GM12878 (cell line): ENCODE results near the gene SKIDA1. TPM values are rescaled to one million over a fixed set of nuclear protein-coding genes. Genes with fewer than 3 reads are reported as not detected.

ENCODE experiments used
- ATAC-seq: fragments of 200-7000 bp; cut with Tn5 transposase; 3 replicates; pipeline ENCODE4 v1.9.1; 2020; ENCODE audit warnings: mild to moderate bottlenecking, moderate library complexity
- BruUV-seq: library from RNA; stranded (reverse); fragments of 400-500 nt; replicated peaks from 2 replicates; lab custom pipeline; 2021; lab: Mats Ljungman, UMichigan
- CTCF ChIA-PET: fragments of 300-600 bp; sonication (Branson Sonifier 250); formaldehyde crosslinking; extraction: SDS; loops from one replicate; lab custom pipeline; 2021; ENCODE audit warnings: inconsistent platforms; lab: Yijun Ruan, JAX
- POLR2A ChIA-PET: fragments of 350-600 bp; formaldehyde crosslinking; extraction: SDS; loops from one replicate; lab custom pipeline; 2021; ENCODE audit warnings: inconsistent platforms; lab: Charles Lee
- RAD21 ChIA-PET: fragments of 300-600 bp; sonication (Branson Sonifier 250); formaldehyde crosslinking; loops from one replicate; lab custom pipeline; 2023; ENCODE audit warnings: antibody characterized with exemption; ENCODE audit not compliant: unreplicated experiment; lab: Charles Lee
- SMC1A ChIA-PET: fragments of 300-600 bp; sonication (Branson Sonifier 250); formaldehyde crosslinking; loops from one replicate; lab custom pipeline; 2023; ENCODE audit not compliant: unreplicated experiment, uncharacterized antibody; lab: Charles Lee
- DNase-seq: peaks from one replicate; pipeline ENCODE4 v3.0.0-alpha.2; 2011; ENCODE audit warnings: low read depth, low spot score
- FAIRE-seq: peaks from 3 replicates; lab custom pipeline; 2011; peaks lifted over from hg19 to GRCh38; lab: Jason Lieb, UNC
- H2AFZ ChIP-seq: 2 replicates; pipeline ENCODE4 v1.6.0; 2011; ENCODE audit warnings: low read depth, low read length, control low read depth; ENCODE audit not compliant: control insufficient read depth
- H3K27ac ChIP-seq: 2 replicates; pipeline ENCODE4 v1.5.1; 2011; ENCODE audit warnings: control low read depth; ENCODE audit not compliant: control insufficient read depth, insufficient read depth
- H3K27me3 ChIP-seq, 2 experiments: replicated peaks in 1 of 2; 2 replicates each; pipeline versions ENCODE4 v1.6.0 to v1.6.1; 2011; ENCODE audit warnings: low read length in 1 of 2; ENCODE audit not compliant: control insufficient read depth in 2 of 2, insufficient read depth in 2 of 2
- H3K36me3 ChIP-seq, 2 experiments: 2 replicates each; pipeline ENCODE4 v1.5.1; 2011; ENCODE audit warnings: low read length in 1 of 2; ENCODE audit not compliant: control insufficient read depth in 2 of 2, insufficient read depth in 2 of 2
- H3K4me1 ChIP-seq: 2 replicates; pipeline ENCODE4 v1.6.1; 2011; ENCODE audit warnings: mild to moderate bottlenecking, low read length, moderate library complexity, mixed read lengths; ENCODE audit not compliant: control insufficient read depth, insufficient read depth
- H3K4me2 ChIP-seq: 2 replicates; pipeline ENCODE4 v1.6.0; 2011; ENCODE audit warnings: control low read depth; ENCODE audit not compliant: control insufficient read depth, insufficient read depth
- H3K4me3 ChIP-seq: fragments of 200-600 bp; sonication (generic); 2 replicates; pipeline ENCODE4 v1.5.1; 2016
- H3K79me2 ChIP-seq: 2 replicates; pipeline ENCODE4 v1.6.0; 2011; ENCODE audit warnings: low read length; ENCODE audit not compliant: control insufficient read depth, insufficient read depth
- H3K9ac ChIP-seq: 2 replicates; pipeline ENCODE4 v1.8.0; 2011; ENCODE audit warnings: low read length, control low read depth, mixed read lengths; ENCODE audit not compliant: control insufficient read depth, insufficient read depth
- H3K9me3 ChIP-seq: replicated peaks from 3 replicates; pipeline ENCODE4 v1.5.1; 2011; ENCODE audit warnings: mild to moderate bottlenecking, low read length; ENCODE audit not compliant: control insufficient read depth, insufficient read depth
- H4K20me1 ChIP-seq: 2 replicates; pipeline ENCODE4 v1.6.0; 2011; ENCODE audit not compliant: control insufficient read depth, insufficient read depth
- CREB1 ChIP-seq: IDR thresholded peaks from 2 replicates; pipeline ENCODE4 v1.6.1; 2012; ENCODE audit warnings: low read depth, mild to moderate bottlenecking, inconsistent platforms
- EP300 ChIP-seq, 2 experiments: fragments of 150-350 bp in 1 of 2; IDR thresholded peaks; 2 replicates each; pipeline ENCODE4 v1.6.1; 2011 to 2012; ENCODE audit warnings: low read depth in 2 of 2, low read length in 2 of 2, borderline replicate concordance in 1 of 2, improper control_type of control experiment in 1 of 2, inconsistent platforms in 1 of 2; ENCODE audit not compliant: control insufficient read depth in 1 of 2
- FOXK2 ChIP-seq: fragments of 450-650 bp; IDR thresholded peaks from 2 replicates; pipeline ENCODE4 v1.6.1; 2017; ENCODE audit warnings: mild to moderate bottlenecking, moderate library complexity
- JUND ChIP-seq: IDR thresholded peaks from 2 replicates; pipeline ENCODE4 v1.6.1; 2012; ENCODE audit warnings: low read depth, mild to moderate bottlenecking, low read length, improper control_type of control experiment, moderate library complexity
- KDM1A ChIP-seq: fragments of 200-600 bp; sonication (generic); IDR thresholded peaks from 2 replicates; pipeline ENCODE4 v1.6.1; 2016; ENCODE audit warnings: borderline replicate concordance
- MEF2B ChIP-seq: fragments of 450-650 bp; IDR thresholded peaks from 2 replicates; pipeline ENCODE4 v1.6.1; 2018; ENCODE audit warnings: mild to moderate bottlenecking, moderate library complexity; ENCODE audit not compliant: partially characterized antibody, poor library complexity, severe bottlenecking
- MYC ChIP-seq: IDR thresholded peaks from 2 replicates; pipeline ENCODE4 v1.6.1; 2011; ENCODE audit warnings: mild to moderate bottlenecking, low read length, moderate library complexity, inconsistent platforms; ENCODE audit not compliant: insufficient read depth, insufficient replicate concordance, insufficient read length, severe bottlenecking
- NR2F1 ChIP-seq: fragments of 450-650 bp; conservative IDR thresholded peaks from 2 replicates; pipeline ENCODE4 v1.6.1; 2017; ENCODE audit warnings: mild to moderate bottlenecking
- RCOR1 ChIP-seq: conservative IDR thresholded peaks from 2 replicates; pipeline ENCODE4 v1.6.1; 2012; ENCODE audit warnings: low read depth, low read length, improper control_type of control experiment
- SMC3 ChIP-seq: IDR thresholded peaks from 2 replicates; pipeline ENCODE4 v1.6.1; 2011; ENCODE audit warnings: low read length, improper control_type of control experiment, borderline replicate concordance
- WRNIP1 ChIP-seq: IDR thresholded peaks from 2 replicates; pipeline ENCODE4 v1.6.1; 2011; ENCODE audit warnings: low read depth, low read length, improper control_type of control experiment, borderline replicate concordance
- YY1 ChIP-seq: IDR thresholded peaks from 2 replicates; pipeline ENCODE4 v1.6.1; 2011; ENCODE audit warnings: low read depth, mild to moderate bottlenecking, low read length
- ZNF622 ChIP-seq: fragments of 450-650 bp; IDR thresholded peaks from 2 replicates; pipeline ENCODE4 v1.6.1; 2017; ENCODE audit warnings: mild to moderate bottlenecking, inconsistent platforms
- WGBS: methylation state at CpG from one replicate; pipeline ENCODE4 v1.1.6; 2016; ENCODE audit warnings: low lambda C conversion rate; ENCODE audit not compliant: insufficient replicate concordance, insufficient coverage; ENCODE audit errors: missing lambda C conversion rate; 5-methylcytosine and 5-hydroxymethylcytosine counted together
- in situ Hi-C: fragments of 300-500 bp; cut with MboI; formaldehyde crosslinking; loops from 9 replicates; pipeline ENCODE4 v1.14.3; 2018; ENCODE audit warnings: mixed read lengths
- intact Hi-C: fragments of 100-400 bp; cut with micrococcal nuclease; formaldehyde crosslinking; loops from one replicate; pipeline ENCODE4 v1.14.2; 2022; ENCODE audit not compliant: unreplicated experiment
- polyA plus RNA-seq, 11 experiments: library from polyadenylated mRNA; depleted of rRNA in 4 of 11; unstranded in 6 of 11; stranded (reverse) in 5 of 11; fragments of >200 nt; fragmentation: Nextera tagmentation in 4 of 11; fragmentation: Illumina TruSeq in 1 of 11; extraction: Ambion mirVana in 4 of 11; extraction: Trizol in 1 of 11; gene quantifications; 1 replicate in 1 of 11; 2 replicates in 10 of 11; pipeline versions ENCODE4 v1.2.1 to v1.2.3, GENCODE V29; 2011 to 2016; ENCODE audit warnings: inconsistent platforms in 2 of 11, missing spikeins in 2 of 11, low read depth in 1 of 11
- total RNA-seq, 4 experiments: library from RNA; depleted of rRNA in 3 of 4; stranded (reverse); fragments of >200 nt in 3 of 4; fragmentation: Illumina TruSeq in 1 of 4; extraction: Trizol in 1 of 4; gene quantifications; 2 replicates each; pipeline versions ENCODE4 v1.2.1 to v1.2.3, GENCODE V29; 2013 to 2021

SKIDA1 gene
- total and polyA plus RNA-seq, 10 of the 15 experiments (the other 5 are each of a cell fraction or from before 2014, with no cell fraction given): 0.05 to 0.90 (median 0.28) TPM

GRCh38 chr10:21512573-21513404 lies 12.7 kb downstream of the SKIDA1 start:
- DNase-seq: no peak
- no peaks in the 10 kb centered on the region for H4K20me1 ChIP-seq
- peaks cover 7 to 21% of the 10 kb centered on the region in 2 experiments for H3K27me3 ChIP-seq
- no peak overlapping the region for H3K9ac ChIP-seq
- no peak for FAIRE-seq
- H3K9me3 ChIP-seq: no peaks in the 10 kb centered on the region
- no peak overlapping the region for H3K4me3 ChIP-seq
- H3K4me2 ChIP-seq: no peak overlapping the region
- H3K27ac ChIP-seq: no peak overlapping the region
- POLR2A ChIA-PET: no interaction called here
- ATAC-seq: no peak
- BruUV-seq: no TSS peak
- WGBS: 65% methylated on average over 2 of the region's 2 CpGs
- CTCF ChIA-PET: interaction anchor here (0.6 kb wide), 1 partner anchor 25 kb away, joined by 3 read pairs; no protein-coding TSS in a partner anchor
- H3K36me3 ChIP-seq: no peaks in the 10 kb centered on the region
- H3K79me2 ChIP-seq: no peaks in the 10 kb centered on the region
- no peak overlapping the region for H2AFZ ChIP-seq
- SMC1A ChIA-PET: interaction anchor here (0.5 kb wide), 1 partner anchor 60 kb away, joined by 3 read pairs; no protein-coding TSS in a partner anchor
- peaks cover 6% of the 10 kb centered on the region for H3K4me1 ChIP-seq
- TF ChIP-seq EP300 (IDR thresholded peaks at IDR 0.05; ENCODE audit: borderline replicate concordance in 1 of 2, control insufficient read depth in 1 of 2, low read depth in 2 of 2, low read length in 2 of 2): no peak
- TF ChIP-seq MEF2B: no peak
- TF ChIP-seq JUND: no peak
- no peak for TF ChIP-seq RCOR1
- no peak for TF ChIP-seq MYC
- TF ChIP-seq SMC3: no peak
- TF ChIP-seq FOXK2: no peak
- TF ChIP-seq WRNIP1: no peak
- no peak for TF ChIP-seq YY1
- TF ChIP-seq KDM1A: no peak
- no peak for TF ChIP-seq CREB1
- no peak for TF ChIP-seq ZNF622
- TF ChIP-seq NR2F1: no peak
- intact Hi-C loops (no loop called here), in situ Hi-C loops (no loop called here)
- RAD21 ChIA-PET: interaction anchor here (1.3 kb wide), 1 partner anchor 17 kb away, joined by 3 read pairs; no protein-coding TSS in a partner anchor
